GM12878 (cell line): ENCODE results near the gene PRKAR1A.

Experiments
- ESRRA ChIP-seq: IDR thresholded peaks from 2 replicates; pipeline ENCODE4 v1.6.1; 2012; ENCODE audit warnings: mild to moderate bottlenecking, low read length, improper control_type of control experiment
- MAX ChIP-seq: IDR thresholded peaks from 2 replicates; pipeline ENCODE4 v1.6.1; 2012; ENCODE audit warnings: low read depth, low read length, improper control_type of control experiment
- POLR2AphosphoS5 ChIP-seq: IDR thresholded peaks from 2 replicates; pipeline ENCODE4 v1.6.1; 2011; ENCODE audit warnings: mild to moderate bottlenecking, low read length, inconsistent platforms
- SIN3A ChIP-seq: IDR thresholded peaks from 2 replicates; pipeline ENCODE4 v1.6.1; 2012; ENCODE audit warnings: low read depth, low read length, improper control_type of control experiment
- TF ChIP-seq, protein P1 (sequence below), 3 experiments: IDR thresholded peaks in 2 of 3; conservative IDR thresholded peaks in 1 of 3; 2 replicates each; pipeline ENCODE4 v1.5.1; 2011; ENCODE audit warnings: low read depth in 3 of 3, low read length in 3 of 3, mild to moderate bottlenecking in 3 of 3, control low read depth in 2 of 3, moderate library complexity in 2 of 3, inconsistent platforms in 1 of 3, mixed read lengths in 1 of 3; ENCODE audit not compliant: control insufficient read depth in 2 of 3, insufficient read depth in 1 of 3; ENCODE audit errors: extremely low read depth in 1 of 3

GRCh38 chr17:68595986-68596385, 83.8 kb downstream of the PRKAR1A start:
- TF ChIP-seq, protein P1, sequence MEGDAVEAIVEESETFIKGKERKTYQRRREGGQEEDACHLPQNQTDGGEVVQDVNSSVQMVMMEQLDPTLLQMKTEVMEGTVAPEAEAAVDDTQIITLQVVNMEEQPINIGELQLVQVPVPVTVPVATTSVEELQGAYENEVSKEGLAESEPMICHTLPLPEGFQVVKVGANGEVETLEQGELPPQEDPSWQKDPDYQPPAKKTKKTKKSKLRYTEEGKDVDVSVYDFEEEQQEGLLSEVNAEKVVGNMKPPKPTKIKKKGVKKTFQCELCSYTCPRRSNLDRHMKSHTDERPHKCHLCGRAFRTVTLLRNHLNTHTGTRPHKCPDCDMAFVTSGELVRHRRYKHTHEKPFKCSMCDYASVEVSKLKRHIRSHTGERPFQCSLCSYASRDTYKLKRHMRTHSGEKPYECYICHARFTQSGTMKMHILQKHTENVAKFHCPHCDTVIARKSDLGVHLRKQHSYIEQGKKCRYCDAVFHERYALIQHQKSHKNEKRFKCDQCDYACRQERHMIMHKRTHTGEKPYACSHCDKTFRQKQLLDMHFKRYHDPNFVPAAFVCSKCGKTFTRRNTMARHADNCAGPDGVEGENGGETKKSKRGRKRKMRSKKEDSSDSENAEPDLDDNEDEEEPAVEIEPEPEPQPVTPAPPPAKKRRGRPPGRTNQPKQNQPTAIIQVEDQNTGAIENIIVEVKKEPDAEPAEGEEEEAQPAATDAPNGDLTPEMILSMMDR (IDR thresholded peaks at IDR 0.05 in 2 of 3, conservative IDR thresholded peaks at IDR 0.05 in 1 of 3; ENCODE audit: control insufficient read depth in 2 of 3, extremely low read depth in 1 of 3, insufficient read depth in 1 of 3, low read depth in 3 of 3, low read length in 3 of 3), result no peak
- TF ChIP-seq POLR2AphosphoS5 (no peak), MAX (no peak), ESRRA (no peak), SIN3A (no peak)
